ENCODE data around the gene LGALS12. TPM values are rescaled to one million over a fixed set of nuclear protein-coding genes. Genes with fewer than 3 reads are reported as not detected.
A peak's percentile ranks its signal among the peaks of the same experiment; 100 is the strongest.

The LGALS12 gene
- total and polyA plus RNA-seq, 10 of the 15 experiments (the other 5 are each of a cell fraction or from before 2014, with no cell fraction given): not detected

DNA sequence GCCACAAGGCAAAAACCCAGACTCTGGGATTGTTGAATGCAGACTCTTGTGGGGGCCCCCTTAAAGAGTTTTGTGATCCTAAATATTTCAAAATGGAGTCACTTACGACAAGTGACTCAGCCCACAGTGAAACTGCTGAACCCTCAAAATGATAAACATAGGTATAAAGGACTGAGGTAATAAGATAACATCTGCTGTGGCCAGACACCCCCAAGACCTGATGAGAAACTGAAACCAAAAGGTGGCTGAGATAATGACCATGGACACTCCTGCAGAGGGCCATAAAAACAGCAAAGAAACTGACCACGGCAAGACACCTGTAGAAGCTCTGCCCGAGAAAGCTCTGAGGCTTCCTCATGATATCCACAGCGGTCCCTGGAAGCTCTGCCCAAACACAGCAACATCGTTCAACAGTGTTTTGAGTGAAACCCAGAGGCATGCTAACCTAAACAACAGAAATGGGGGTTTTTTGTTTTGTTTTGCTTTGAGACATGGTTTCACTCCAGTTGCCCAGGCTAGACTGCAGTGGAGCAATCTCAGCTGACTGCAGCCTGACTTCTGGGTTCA, 29.1 kb downstream of the LGALS12 start (continued):
- TF ChIP-seq PRDM15 (CRISPR knock-in tag; IDR thresholded peaks at IDR 0.05) (peak; percentile 94), MTA3 (IDR thresholded peaks at IDR 0.05; ENCODE audit: borderline replicate concordance, low read length) (no peak), BCL11A (IDR thresholded peaks at IDR 0.05; ENCODE audit: low read depth, low read length) (0 out of 2 replicates have a peak, but pooled peaks have one; percentile 15), NFYB (IDR thresholded peaks at IDR 0.05; ENCODE audit: insufficient read depth, low read depth, low read length) (no peak), PKNOX1 (IDR thresholded peaks at IDR 0.05) (no peak; the same call in 1 of the 2 replicates), SMAD5 (IDR thresholded peaks at IDR 0.05; ENCODE audit: low read depth) (no peak), CREM (IDR thresholded peaks at IDR 0.05; ENCODE audit: low read depth) (no peak; the same call in 1 of the 2 replicates), POLR2AphosphoS2 (IDR thresholded peaks at IDR 0.05; ENCODE audit: low read depth, low read length) (no peak), MLLT1 (IDR thresholded peaks at IDR 0.05) (no peak; the same call in 1 of the 2 replicates), SIX5 (IDR thresholded peaks at IDR 0.05; ENCODE audit: low read depth, low read length, severe bottlenecking) (no peak), RBBP5 (conservative IDR thresholded peaks at IDR 0.05) (no peak)
- TF ChIP-seq, protein P1, sequence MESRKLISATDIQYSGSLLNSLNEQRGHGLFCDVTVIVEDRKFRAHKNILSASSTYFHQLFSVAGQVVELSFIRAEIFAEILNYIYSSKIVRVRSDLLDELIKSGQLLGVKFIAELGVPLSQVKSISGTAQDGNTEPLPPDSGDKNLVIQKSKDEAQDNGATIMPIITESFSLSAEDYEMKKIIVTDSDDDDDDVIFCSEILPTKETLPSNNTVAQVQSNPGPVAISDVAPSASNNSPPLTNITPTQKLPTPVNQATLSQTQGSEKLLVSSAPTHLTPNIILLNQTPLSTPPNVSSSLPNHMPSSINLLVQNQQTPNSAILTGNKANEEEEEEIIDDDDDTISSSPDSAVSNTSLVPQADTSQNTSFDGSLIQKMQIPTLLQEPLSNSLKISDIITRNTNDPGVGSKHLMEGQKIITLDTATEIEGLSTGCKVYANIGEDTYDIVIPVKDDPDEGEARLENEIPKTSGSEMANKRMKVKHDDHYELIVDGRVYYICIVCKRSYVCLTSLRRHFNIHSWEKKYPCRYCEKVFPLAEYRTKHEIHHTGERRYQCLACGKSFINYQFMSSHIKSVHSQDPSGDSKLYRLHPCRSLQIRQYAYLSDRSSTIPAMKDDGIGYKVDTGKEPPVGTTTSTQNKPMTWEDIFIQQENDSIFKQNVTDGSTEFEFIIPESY (IDR thresholded peaks at IDR 0.05): no peak
- TF ChIP-seq, protein P2, sequence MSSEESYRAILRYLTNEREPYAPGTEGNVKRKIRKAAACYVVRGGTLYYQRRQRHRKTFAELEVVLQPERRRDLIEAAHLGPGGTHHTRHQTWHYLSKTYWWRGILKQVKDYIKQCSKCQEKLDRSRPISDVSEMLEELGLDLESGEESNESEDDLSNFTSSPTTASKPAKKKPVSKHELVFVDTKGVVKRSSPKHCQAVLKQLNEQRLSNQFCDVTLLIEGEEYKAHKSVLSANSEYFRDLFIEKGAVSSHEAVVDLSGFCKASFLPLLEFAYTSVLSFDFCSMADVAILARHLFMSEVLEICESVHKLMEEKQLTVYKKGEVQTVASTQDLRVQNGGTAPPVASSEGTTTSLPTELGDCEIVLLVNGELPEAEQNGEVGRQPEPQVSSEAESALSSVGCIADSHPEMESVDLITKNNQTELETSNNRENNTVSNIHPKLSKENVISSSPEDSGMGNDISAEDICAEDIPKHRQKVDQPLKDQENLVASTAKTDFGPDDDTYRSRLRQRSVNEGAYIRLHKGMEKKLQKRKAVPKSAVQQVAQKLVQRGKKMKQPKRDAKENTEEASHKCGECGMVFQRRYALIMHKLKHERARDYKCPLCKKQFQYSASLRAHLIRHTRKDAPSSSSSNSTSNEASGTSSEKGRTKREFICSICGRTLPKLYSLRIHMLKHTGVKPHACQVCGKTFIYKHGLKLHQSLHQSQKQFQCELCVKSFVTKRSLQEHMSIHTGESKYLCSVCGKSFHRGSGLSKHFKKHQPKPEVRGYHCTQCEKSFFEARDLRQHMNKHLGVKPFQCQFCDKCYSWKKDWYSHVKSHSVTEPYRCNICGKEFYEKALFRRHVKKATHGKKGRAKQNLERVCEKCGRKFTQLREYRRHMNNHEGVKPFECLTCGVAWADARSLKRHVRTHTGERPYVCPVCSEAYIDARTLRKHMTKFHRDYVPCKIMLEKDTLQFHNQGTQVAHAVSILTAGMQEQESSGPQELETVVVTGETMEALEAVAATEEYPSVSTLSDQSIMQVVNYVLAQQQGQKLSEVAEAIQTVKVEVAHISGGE (CRISPR knock-in tag; IDR thresholded peaks at IDR 0.05): peak; percentile 46
- TF ChIP-seq, protein P3, sequence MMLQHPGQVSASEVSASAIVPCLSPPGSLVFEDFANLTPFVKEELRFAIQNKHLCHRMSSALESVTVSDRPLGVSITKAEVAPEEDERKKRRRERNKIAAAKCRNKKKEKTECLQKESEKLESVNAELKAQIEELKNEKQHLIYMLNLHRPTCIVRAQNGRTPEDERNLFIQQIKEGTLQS (IDR thresholded peaks at IDR 0.05; ENCODE audit: borderline replicate concordance, extremely low read depth, low read depth, low read length): no peak
- TF ChIP-seq, protein P4, sequence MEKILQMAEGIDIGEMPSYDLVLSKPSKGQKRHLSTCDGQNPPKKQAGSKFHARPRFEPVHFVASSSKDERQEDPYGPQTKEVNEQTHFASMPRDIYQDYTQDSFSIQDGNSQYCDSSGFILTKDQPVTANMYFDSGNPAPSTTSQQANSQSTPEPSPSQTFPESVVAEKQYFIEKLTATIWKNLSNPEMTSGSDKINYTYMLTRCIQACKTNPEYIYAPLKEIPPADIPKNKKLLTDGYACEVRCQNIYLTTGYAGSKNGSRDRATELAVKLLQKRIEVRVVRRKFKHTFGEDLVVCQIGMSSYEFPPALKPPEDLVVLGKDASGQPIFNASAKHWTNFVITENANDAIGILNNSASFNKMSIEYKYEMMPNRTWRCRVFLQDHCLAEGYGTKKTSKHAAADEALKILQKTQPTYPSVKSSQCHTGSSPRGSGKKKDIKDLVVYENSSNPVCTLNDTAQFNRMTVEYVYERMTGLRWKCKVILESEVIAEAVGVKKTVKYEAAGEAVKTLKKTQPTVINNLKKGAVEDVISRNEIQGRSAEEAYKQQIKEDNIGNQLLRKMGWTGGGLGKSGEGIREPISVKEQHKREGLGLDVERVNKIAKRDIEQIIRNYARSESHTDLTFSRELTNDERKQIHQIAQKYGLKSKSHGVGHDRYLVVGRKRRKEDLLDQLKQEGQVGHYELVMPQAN (conservative IDR thresholded peaks at IDR 0.05): no peak

Measured in GM12878 (cell line).